HEK293 (cell line): ENCODE measurements around the gene HSPA4L.

Source experiments
- CTCF ChIA-PET: fragments of 350-600 bp; formaldehyde crosslinking; extraction: SDS; loops from one replicate; lab custom pipeline; 2021; ENCODE audit warnings: antibody characterized with exemption; lab: Yijun Ruan, JAX
- POLR2A ChIA-PET: fragments of 300-600 bp; formaldehyde crosslinking; extraction: SDS; loops from one replicate; lab custom pipeline; 2020; ENCODE audit warnings: antibody characterized with exemption, inconsistent platforms; lab: Yijun Ruan, JAX
- H3K27ac ChIP-seq: fragments of 200-500 bp; sonication (Bioruptor generic); 2 replicates; pipeline ENCODE4 v1.5.1; 2014; ENCODE audit warnings: low read depth, low read length, control low read depth, inconsistent platforms; ENCODE audit errors: extremely low read depth
- H3K36me3 ChIP-seq, 2 experiments: fragments of 200-500 bp in 1 of 2; sonication (Bioruptor generic) in 1 of 2; 1 replicate in 1 of 2; 2 replicates in 1 of 2; pipeline ENCODE4 v1.5.1; 2014 to 2017; ENCODE audit warnings: inconsistent platforms in 2 of 2, low read length in 2 of 2; ENCODE audit not compliant: control insufficient read depth in 2 of 2, insufficient read depth in 1 of 2
- H3K4me1 ChIP-seq: fragments of 200-500 bp; sonication (Bioruptor generic); 2 replicates; pipeline ENCODE4 v1.5.1; 2014; ENCODE audit warnings: mild to moderate bottlenecking, low read length, inconsistent platforms; ENCODE audit not compliant: control insufficient read depth, insufficient read depth
- H3K4me3 ChIP-seq: 2 replicates; pipeline ENCODE4 v1.5.1; 2011; ENCODE audit warnings: low read depth, mild to moderate bottlenecking, control low read depth, low read length, moderate library complexity
- H3K9me3 ChIP-seq: fragments of 200-500 bp; sonication (Bioruptor generic); 2 replicates; pipeline ENCODE4 v1.5.1; 2014; ENCODE audit warnings: low read depth, low read length, inconsistent platforms; ENCODE audit not compliant: control insufficient read depth, insufficient read depth
- OSR2 ChIP-seq: fragments of 450-650 bp; formaldehyde crosslinking; IDR thresholded peaks from 2 replicates; pipeline ENCODE4 v1.5.1; 2016; ENCODE audit warnings: missing biosample characterization, missing genetic modification characterization
- PRDM10 ChIP-seq: fragments of 450-650 bp; formaldehyde crosslinking; IDR thresholded peaks from 2 replicates; pipeline ENCODE4 v1.5.1; 2016; ENCODE audit warnings: missing biosample characterization, missing genetic modification characterization
- PRDM6 ChIP-seq: fragments of 450-650 bp; formaldehyde crosslinking; IDR thresholded peaks from 2 replicates; pipeline ENCODE4 v1.5.1; 2017; ENCODE audit warnings: missing biosample characterization, missing genetic modification characterization
- SALL2 ChIP-seq: fragments of 450-650 bp; formaldehyde crosslinking; IDR thresholded peaks from 2 replicates; pipeline ENCODE4 v1.5.0; 2017; ENCODE audit warnings: missing biosample characterization, mild to moderate bottlenecking, missing genetic modification characterization, borderline replicate concordance
- SCRT1 ChIP-seq: fragments of 450-650 bp; formaldehyde crosslinking; IDR thresholded peaks from 2 replicates; pipeline ENCODE4 v1.5.1; 2016; ENCODE audit warnings: missing biosample characterization, missing genetic modification characterization, borderline replicate concordance
- SCRT2 ChIP-seq: fragments of 450-650 bp; formaldehyde crosslinking; IDR thresholded peaks from 2 replicates; pipeline ENCODE4 v1.5.1; 2016; ENCODE audit warnings: missing biosample characterization, missing genetic modification characterization
- SP7 ChIP-seq: fragments of 450-650 bp; formaldehyde crosslinking; IDR thresholded peaks from 2 replicates; pipeline ENCODE4 v1.5.1; 2016; ENCODE audit warnings: missing biosample characterization, missing genetic modification characterization
- TRIM28 ChIP-seq: IDR thresholded peaks from 2 replicates; pipeline ENCODE4 v1.6.1; 2011; ENCODE audit warnings: low read length, control low read depth, borderline replicate concordance
- YY2 ChIP-seq: fragments of 450-650 bp; formaldehyde crosslinking; IDR thresholded peaks from 2 replicates; pipeline ENCODE4 v1.5.1; 2016; ENCODE audit warnings: missing biosample characterization, missing genetic modification characterization
- ZBTB48 ChIP-seq: fragments of 450-650 bp; formaldehyde crosslinking; IDR thresholded peaks from 2 replicates; pipeline ENCODE4 v1.5.1; 2016; ENCODE audit warnings: missing biosample characterization, missing genetic modification characterization
- ZNF114 ChIP-seq: fragments of 450-650 bp; formaldehyde crosslinking; IDR thresholded peaks from 2 replicates; pipeline ENCODE4 v1.5.0; 2017; ENCODE audit warnings: missing biosample characterization, missing genetic modification characterization
- ZNF132 ChIP-seq: fragments of 450-650 bp; formaldehyde crosslinking; IDR thresholded peaks from 2 replicates; pipeline ENCODE4 v1.5.1; 2017; ENCODE audit warnings: missing biosample characterization, missing genetic modification characterization, borderline replicate concordance
- ZNF169 ChIP-seq: fragments of 450-650 bp; formaldehyde crosslinking; IDR thresholded peaks from 2 replicates; pipeline ENCODE4 v1.5.1; 2016; ENCODE audit warnings: missing biosample characterization, missing genetic modification characterization
- ZNF211 ChIP-seq: fragments of 450-650 bp; formaldehyde crosslinking; IDR thresholded peaks from 2 replicates; pipeline ENCODE4 v1.5.1; 2016; ENCODE audit warnings: low read depth, missing biosample characterization, missing genetic modification characterization
- ZNF248 ChIP-seq: fragments of 450-650 bp; formaldehyde crosslinking; IDR thresholded peaks from 2 replicates; pipeline ENCODE4 v1.5.1; 2017; ENCODE audit warnings: missing biosample characterization, missing genetic modification characterization
- ZNF341 ChIP-seq: fragments of 450-650 bp; formaldehyde crosslinking; IDR thresholded peaks from 2 replicates; pipeline ENCODE4; 2016; ENCODE audit warnings: low read depth, missing biosample characterization, missing genetic modification characterization
- ZNF366 ChIP-seq: fragments of 450-650 bp; formaldehyde crosslinking; conservative IDR thresholded peaks from 2 replicates; pipeline ENCODE4 v1.5.1; 2016; ENCODE audit warnings: missing biosample characterization, missing genetic modification characterization
- ZNF544 ChIP-seq: fragments of 450-650 bp; formaldehyde crosslinking; IDR thresholded peaks from 2 replicates; pipeline ENCODE4 v1.5.0; 2017; ENCODE audit warnings: missing biosample characterization, missing genetic modification characterization
- ZNF600 ChIP-seq: fragments of 450-650 bp; formaldehyde crosslinking; IDR thresholded peaks from 2 replicates; pipeline ENCODE4 v1.5.1; 2016; ENCODE audit warnings: missing biosample characterization, missing genetic modification characterization

HSPA4L gene

GRCh38 chr4:127881563-127881864 is 99.4 kb downstream of the HSPA4L start:
- Histone ChIP-seq H3K27ac (peak overlapping the region; percentile 96; the same call in 1 of the 2 replicates), H3K9me3 (no peaks in the 10 kb centered on the region), H3K4me3 (peak overlapping the region; percentile 96), H3K4me1 (no peaks in the 10 kb centered on the region; the same call in 1 of the 2 replicates), H3K36me3 (peaks cover 9 to 37% of the 10 kb centered on the region in 2 experiments)
- ChIA-PET POLR2A (interaction anchor here (0.6 to 1.7 kb wide), 9 partner anchors 8 to 930 kb away, joined by 3 to 27 read pairs (median 7); partner anchors contain the start of genes ABHD18, HSPA4L, LARP1B and MFSD8), CTCF (interaction anchor here (0.7 kb wide), 2 partner anchors 12 to 61 kb away, joined by 3 read pairs; no protein-coding TSS in a partner anchor)
- TF ChIP-seq YY2 = no peak
- peak; percentile 82 for TF ChIP-seq SCRT2
- 0 out of 2 replicates have a peak, but pooled peaks have one; percentile 10 for TF ChIP-seq ZNF600 (tag by site-specific recombination)
- peak; percentile 2; the same call in 1 of the 2 replicates for TF ChIP-seq ZBTB48 (tag by site-specific recombination)
- TF ChIP-seq SP7 (tag by site-specific recombination) = no peak
- peak; percentile 45; the same call in 1 of the 2 replicates for TF ChIP-seq SCRT1 (tag by site-specific recombination)
- TF ChIP-seq ZNF114 (tag by site-specific recombination) = no peak
- TF ChIP-seq OSR2 = no peak
- 0 out of 2 replicates have a peak, but pooled peaks have one; percentile 27 for TF ChIP-seq ZNF341
- TF ChIP-seq ZNF211 = no peak

GRCh38 chr4:127888559-127888958 is 106.4 kb downstream of the HSPA4L start:
- ChIA-PET CTCF (interaction anchor here (0.5 kb wide), 1 partner anchor 63 kb away, joined by 5 read pairs; no protein-coding TSS in a partner anchor), POLR2A (interaction anchor here (1.2 kb wide), 1 partner anchor 8 kb away, joined by 5 read pairs; no protein-coding TSS in a partner anchor)
- TF ChIP-seq SP7 (tag by site-specific recombination) (0 out of 2 replicates have a peak, but pooled peaks have one; percentile 22), PRDM6 (tag by site-specific recombination) (peak; percentile 38), ZNF544 (tag by site-specific recombination) (no peak), TRIM28 (no peak), ZNF248 (tag by site-specific recombination) (no peak), ZNF132 (tag by site-specific recombination) (no peak), ZNF366 (peak; percentile 54), SALL2 (tag by site-specific recombination) (no peak), PRDM10 (tag by site-specific recombination) (no peak)
- Histone ChIP-seq H3K4me3 (no peak overlapping the region), H3K9me3 (no peaks in the 10 kb centered on the region), H3K27ac (no peak overlapping the region), H3K4me1 (no peaks in the 10 kb centered on the region), H3K36me3 (peaks cover 21 to 74% of the 10 kb centered on the region in 2 experiments)

- peaks cover 16 to 77% of the 10 kb centered on the region in 2 experiments for H3K36me3 ChIP-seq
- no peak overlapping the region for H3K27ac ChIP-seq
- H3K9me3 ChIP-seq = no peaks in the 10 kb centered on the region
- POLR2A ChIA-PET = interaction anchor here (1.9 kb wide), 1 partner anchor 9 kb away, joined by 7 read pairs; the partner anchor contains the start of gene PLK4
- no peaks in the 10 kb centered on the region for H3K4me1 ChIP-seq
- CTCF ChIA-PET = no interaction called here
- no peak overlapping the region for H3K4me3 ChIP-seq
- TF ChIP-seq ZNF169 (tag by site-specific recombination) (no peak), PRDM6 (tag by site-specific recombination) (peak; percentile 28; the same call in 1 of the 2 replicates)
- TF ChIP-seq, all 188 proteins: peak for 1
Measured at GRCh38 chr4:127889903-127890302, 107.8 kb downstream of the HSPA4L start.
